ENCODE results near the gene ATP2B3. TPM values are rescaled to one million over a fixed set of nuclear protein-coding genes. Genes with fewer than 3 reads are reported as not detected.
A peak's percentile ranks its signal among the peaks of the same experiment; 100 is the strongest.

Gene ATP2B3
- total and polyA plus RNA-seq, 10 of the 15 experiments (the other 5 are each of a cell fraction or from before 2014, with no cell fraction given) = 0.01 TPM; not detected in 9

GRCh38 chrX:153524234-153524633, 6.8 kb downstream of the ATP2B3 start:
- FAIRE-seq = no peak
- H3K4me1 ChIP-seq (ENCODE audit: control insufficient read depth, insufficient read depth, low read length) = no peaks in the 10 kb centered on the region
- no peak overlapping the region for H3K27ac ChIP-seq (ENCODE audit: control insufficient read depth, insufficient read depth)
- TF ChIP-seq SIX5 (IDR thresholded peaks at IDR 0.05; ENCODE audit: low read depth, low read length, severe bottlenecking) (no peak), ZBTB40 (IDR thresholded peaks at IDR 0.05; ENCODE audit: borderline replicate concordance) (peak; percentile 20; the same call in 1 of the 2 replicates)
- in situ Hi-C loops (cut with MboI) = loop anchor here (10.0 kb wide), 1 partner anchor 61 kb away; no protein-coding TSS in a partner anchor
- 32% methylated on average over 3 of the region's 3 CpGs for WGBS (ENCODE audit: insufficient coverage, insufficient replicate concordance, low lambda C conversion rate, missing lambda C conversion rate)
- ChIA-PET POLR2A (no interaction called here), SMC1A (ENCODE audit: uncharacterized antibody, unreplicated experiment) (interaction anchor here (0.8 kb wide), 1 partner anchor 29 kb away, joined by 3 read pairs; no protein-coding TSS in a partner anchor), CTCF (interaction anchor here (0.7 kb wide), 1 partner anchor 143 kb away, joined by 3 read pairs; no protein-coding TSS in a partner anchor), RAD21 (ENCODE audit: unreplicated experiment) (no interaction called here)
- no peaks in the 10 kb centered on the region for H3K36me3 ChIP-seq (ENCODE audit: control insufficient read depth in 2 of 2, insufficient read depth in 2 of 2, low read length in 1 of 2)
- no peaks in the 10 kb centered on the region for H3K79me2 ChIP-seq (ENCODE audit: control insufficient read depth, insufficient read depth, low read length)
- intact Hi-C loops (cut with micrococcal nuclease; ENCODE audit: unreplicated experiment) = no loop called here
- no peaks in the 10 kb centered on the region for H3K9me3 ChIP-seq (replicated peaks; ENCODE audit: control insufficient read depth, insufficient read depth, low read length)
- no TSS peak for BruUV-seq (replicated peaks)
- no peaks in the 10 kb centered on the region for H3K27me3 ChIP-seq (replicated peaks in 1 of 2; ENCODE audit: control insufficient read depth in 2 of 2, insufficient read depth in 2 of 2, low read length in 1 of 2)
- no peak for ATAC-seq
- H3K4me2 ChIP-seq (ENCODE audit: control insufficient read depth, insufficient read depth) = no peak overlapping the region
- no peak overlapping the region for H2AFZ ChIP-seq (ENCODE audit: control insufficient read depth, low read depth, low read length)
- H3K4me3 ChIP-seq = no peak overlapping the region
- no peak overlapping the region for H3K9ac ChIP-seq (ENCODE audit: control insufficient read depth, insufficient read depth, low read length)
- H4K20me1 ChIP-seq (ENCODE audit: control insufficient read depth, insufficient read depth) = no peaks in the 10 kb centered on the region; the same call in 1 of the 2 replicates
- no peak for DNase-seq (ENCODE audit: low read depth, low spot score)

Measured in GM12878 (cell line).